GM12878 (cell line): Measurements from ENCODE around the gene ESRRB.

Experiments used
- MXI1 ChIP-seq: fragments of 150-350 bp; IDR thresholded peaks from 2 replicates; pipeline ENCODE4 v1.6.1; 2011; ENCODE audit warnings: low read depth, mild to moderate bottlenecking, inconsistent platforms, low read length, improper control_type of control experiment
- PAX8 ChIP-seq: fragments of 450-650 bp; IDR thresholded peaks from 2 replicates; pipeline ENCODE4 v1.6.1; 2017; ENCODE audit warnings: mild to moderate bottlenecking, moderate library complexity
- RFX5 ChIP-seq: IDR thresholded peaks from 2 replicates; pipeline ENCODE4 v1.6.1; 2011; ENCODE audit warnings: low read depth, low read length, improper control_type of control experiment
- SMC3 ChIP-seq: IDR thresholded peaks from 2 replicates; pipeline ENCODE4 v1.6.1; 2011; ENCODE audit warnings: low read length, improper control_type of control experiment, borderline replicate concordance
- YY1 ChIP-seq: IDR thresholded peaks from 2 replicates; pipeline ENCODE4 v1.6.1; 2011; ENCODE audit warnings: low read depth, mild to moderate bottlenecking, low read length
- ZBED1 ChIP-seq: IDR thresholded peaks from 2 replicates; pipeline ENCODE4 v1.6.1; 2016; ENCODE audit warnings: borderline replicate concordance
- TF ChIP-seq, protein P1 (sequence below): fragments of 450-650 bp; IDR thresholded peaks from 2 replicates; pipeline ENCODE4 v1.6.1; 2016; ENCODE audit warnings: mild to moderate bottlenecking
- TF ChIP-seq, protein P2 (sequence below): fragments of 450-650 bp; IDR thresholded peaks from 2 replicates; pipeline ENCODE4 v1.6.1; 2018; ENCODE audit warnings: mild to moderate bottlenecking, low read depth, moderate library complexity; ENCODE audit not compliant: partially characterized antibody
- TF ChIP-seq, protein P3 (sequence below): IDR thresholded peaks from 2 replicates; pipeline ENCODE4 v1.6.1; 2011; ENCODE audit warnings: mild to moderate bottlenecking, low read depth, low read length, moderate library complexity; ENCODE audit not compliant: insufficient replicate concordance
- TF ChIP-seq, protein P4 (sequence below), 3 experiments: IDR thresholded peaks in 2 of 3; conservative IDR thresholded peaks in 1 of 3; 2 replicates each; pipeline ENCODE4 v1.5.1; 2011; ENCODE audit warnings: low read depth in 3 of 3, low read length in 3 of 3, mild to moderate bottlenecking in 3 of 3, control low read depth in 2 of 3, moderate library complexity in 2 of 3, inconsistent platforms in 1 of 3, mixed read lengths in 1 of 3; ENCODE audit not compliant: control insufficient read depth in 2 of 3, insufficient read depth in 1 of 3; ENCODE audit errors: extremely low read depth in 1 of 3
- TF ChIP-seq, protein P5 (sequence below): fragments of 450-650 bp; formaldehyde crosslinking; IDR thresholded peaks from 2 replicates; pipeline ENCODE4 v1.4.0; 2020; ENCODE audit warnings: mild to moderate bottlenecking, moderate library complexity

DNA sequence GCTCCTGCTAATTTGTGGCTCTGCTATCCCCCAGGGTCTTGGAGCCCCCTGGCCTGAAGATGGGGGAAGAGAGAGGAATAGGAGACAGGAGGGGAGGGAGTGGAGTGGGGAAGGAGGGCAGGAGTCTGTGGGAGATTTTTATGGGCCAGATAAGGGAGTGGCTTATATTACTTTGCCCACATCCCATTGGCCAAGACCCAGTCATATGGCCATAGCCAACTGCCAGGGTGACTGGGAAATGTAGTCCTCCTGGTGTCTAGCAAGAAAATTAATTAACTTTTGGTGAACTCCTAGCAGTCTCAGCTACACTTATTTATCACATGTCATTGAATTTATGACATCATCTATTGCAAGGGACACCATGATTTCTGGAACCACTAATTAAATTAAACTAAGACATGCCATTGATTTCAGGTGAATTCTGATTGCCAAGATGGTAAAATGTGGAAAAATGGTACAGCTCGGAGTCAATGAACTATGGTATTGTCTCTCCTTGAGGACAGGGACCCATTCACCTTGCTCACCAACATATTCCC lies 50.3 kb downstream of the ESRRB start:
- TF ChIP-seq, protein P1, sequence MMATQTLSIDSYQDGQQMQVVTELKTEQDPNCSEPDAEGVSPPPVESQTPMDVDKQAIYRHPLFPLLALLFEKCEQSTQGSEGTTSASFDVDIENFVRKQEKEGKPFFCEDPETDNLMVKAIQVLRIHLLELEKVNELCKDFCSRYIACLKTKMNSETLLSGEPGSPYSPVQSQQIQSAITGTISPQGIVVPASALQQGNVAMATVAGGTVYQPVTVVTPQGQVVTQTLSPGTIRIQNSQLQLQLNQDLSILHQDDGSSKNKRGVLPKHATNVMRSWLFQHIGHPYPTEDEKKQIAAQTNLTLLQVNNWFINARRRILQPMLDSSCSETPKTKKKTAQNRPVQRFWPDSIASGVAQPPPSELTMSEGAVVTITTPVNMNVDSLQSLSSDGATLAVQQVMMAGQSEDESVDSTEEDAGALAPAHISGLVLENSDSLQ: no peak
- TF ChIP-seq, protein P2, sequence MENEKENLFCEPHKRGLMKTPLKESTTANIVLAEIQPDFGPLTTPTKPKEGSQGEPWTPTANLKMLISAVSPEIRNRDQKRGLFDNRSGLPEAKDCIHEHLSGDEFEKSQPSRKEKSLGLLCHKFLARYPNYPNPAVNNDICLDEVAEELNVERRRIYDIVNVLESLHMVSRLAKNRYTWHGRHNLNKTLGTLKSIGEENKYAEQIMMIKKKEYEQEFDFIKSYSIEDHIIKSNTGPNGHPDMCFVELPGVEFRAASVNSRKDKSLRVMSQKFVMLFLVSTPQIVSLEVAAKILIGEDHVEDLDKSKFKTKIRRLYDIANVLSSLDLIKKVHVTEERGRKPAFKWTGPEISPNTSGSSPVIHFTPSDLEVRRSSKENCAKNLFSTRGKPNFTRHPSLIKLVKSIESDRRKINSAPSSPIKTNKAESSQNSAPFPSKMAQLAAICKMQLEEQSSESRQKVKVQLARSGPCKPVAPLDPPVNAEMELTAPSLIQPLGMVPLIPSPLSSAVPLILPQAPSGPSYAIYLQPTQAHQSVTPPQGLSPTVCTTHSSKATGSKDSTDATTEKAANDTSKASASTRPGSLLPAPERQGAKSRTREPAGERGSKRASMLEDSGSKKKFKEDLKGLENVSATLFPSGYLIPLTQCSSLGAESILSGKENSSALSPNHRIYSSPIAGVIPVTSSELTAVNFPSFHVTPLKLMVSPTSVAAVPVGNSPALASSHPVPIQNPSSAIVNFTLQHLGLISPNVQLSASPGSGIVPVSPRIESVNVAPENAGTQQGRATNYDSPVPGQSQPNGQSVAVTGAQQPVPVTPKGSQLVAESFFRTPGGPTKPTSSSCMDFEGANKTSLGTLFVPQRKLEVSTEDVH: no peak
- no peak for TF ChIP-seq MXI1
- no peak for TF ChIP-seq PAX8
- TF ChIP-seq YY1: no peak
- TF ChIP-seq ZBED1: no peak
- no peak for TF ChIP-seq RFX5
- TF ChIP-seq, protein P3, sequence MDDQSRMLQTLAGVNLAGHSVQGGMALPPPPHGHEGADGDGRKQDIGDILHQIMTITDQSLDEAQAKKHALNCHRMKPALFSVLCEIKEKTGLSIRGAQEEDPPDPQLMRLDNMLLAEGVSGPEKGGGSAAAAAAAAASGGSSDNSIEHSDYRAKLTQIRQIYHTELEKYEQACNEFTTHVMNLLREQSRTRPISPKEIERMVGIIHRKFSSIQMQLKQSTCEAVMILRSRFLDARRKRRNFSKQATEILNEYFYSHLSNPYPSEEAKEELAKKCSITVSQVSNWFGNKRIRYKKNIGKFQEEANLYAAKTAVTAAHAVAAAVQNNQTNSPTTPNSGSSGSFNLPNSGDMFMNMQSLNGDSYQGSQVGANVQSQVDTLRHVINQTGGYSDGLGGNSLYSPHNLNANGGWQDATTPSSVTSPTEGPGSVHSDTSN: no peak
- TF ChIP-seq, protein P4, sequence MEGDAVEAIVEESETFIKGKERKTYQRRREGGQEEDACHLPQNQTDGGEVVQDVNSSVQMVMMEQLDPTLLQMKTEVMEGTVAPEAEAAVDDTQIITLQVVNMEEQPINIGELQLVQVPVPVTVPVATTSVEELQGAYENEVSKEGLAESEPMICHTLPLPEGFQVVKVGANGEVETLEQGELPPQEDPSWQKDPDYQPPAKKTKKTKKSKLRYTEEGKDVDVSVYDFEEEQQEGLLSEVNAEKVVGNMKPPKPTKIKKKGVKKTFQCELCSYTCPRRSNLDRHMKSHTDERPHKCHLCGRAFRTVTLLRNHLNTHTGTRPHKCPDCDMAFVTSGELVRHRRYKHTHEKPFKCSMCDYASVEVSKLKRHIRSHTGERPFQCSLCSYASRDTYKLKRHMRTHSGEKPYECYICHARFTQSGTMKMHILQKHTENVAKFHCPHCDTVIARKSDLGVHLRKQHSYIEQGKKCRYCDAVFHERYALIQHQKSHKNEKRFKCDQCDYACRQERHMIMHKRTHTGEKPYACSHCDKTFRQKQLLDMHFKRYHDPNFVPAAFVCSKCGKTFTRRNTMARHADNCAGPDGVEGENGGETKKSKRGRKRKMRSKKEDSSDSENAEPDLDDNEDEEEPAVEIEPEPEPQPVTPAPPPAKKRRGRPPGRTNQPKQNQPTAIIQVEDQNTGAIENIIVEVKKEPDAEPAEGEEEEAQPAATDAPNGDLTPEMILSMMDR (IDR thresholded peaks at IDR 0.05 in 2 of 3, conservative IDR thresholded peaks at IDR 0.05 in 1 of 3; ENCODE audit: control insufficient read depth in 2 of 3, extremely low read depth in 1 of 3, insufficient read depth in 1 of 3, low read depth in 3 of 3, low read length in 3 of 3): no peak
- TF ChIP-seq SMC3: no peak
- TF ChIP-seq, protein P5, sequence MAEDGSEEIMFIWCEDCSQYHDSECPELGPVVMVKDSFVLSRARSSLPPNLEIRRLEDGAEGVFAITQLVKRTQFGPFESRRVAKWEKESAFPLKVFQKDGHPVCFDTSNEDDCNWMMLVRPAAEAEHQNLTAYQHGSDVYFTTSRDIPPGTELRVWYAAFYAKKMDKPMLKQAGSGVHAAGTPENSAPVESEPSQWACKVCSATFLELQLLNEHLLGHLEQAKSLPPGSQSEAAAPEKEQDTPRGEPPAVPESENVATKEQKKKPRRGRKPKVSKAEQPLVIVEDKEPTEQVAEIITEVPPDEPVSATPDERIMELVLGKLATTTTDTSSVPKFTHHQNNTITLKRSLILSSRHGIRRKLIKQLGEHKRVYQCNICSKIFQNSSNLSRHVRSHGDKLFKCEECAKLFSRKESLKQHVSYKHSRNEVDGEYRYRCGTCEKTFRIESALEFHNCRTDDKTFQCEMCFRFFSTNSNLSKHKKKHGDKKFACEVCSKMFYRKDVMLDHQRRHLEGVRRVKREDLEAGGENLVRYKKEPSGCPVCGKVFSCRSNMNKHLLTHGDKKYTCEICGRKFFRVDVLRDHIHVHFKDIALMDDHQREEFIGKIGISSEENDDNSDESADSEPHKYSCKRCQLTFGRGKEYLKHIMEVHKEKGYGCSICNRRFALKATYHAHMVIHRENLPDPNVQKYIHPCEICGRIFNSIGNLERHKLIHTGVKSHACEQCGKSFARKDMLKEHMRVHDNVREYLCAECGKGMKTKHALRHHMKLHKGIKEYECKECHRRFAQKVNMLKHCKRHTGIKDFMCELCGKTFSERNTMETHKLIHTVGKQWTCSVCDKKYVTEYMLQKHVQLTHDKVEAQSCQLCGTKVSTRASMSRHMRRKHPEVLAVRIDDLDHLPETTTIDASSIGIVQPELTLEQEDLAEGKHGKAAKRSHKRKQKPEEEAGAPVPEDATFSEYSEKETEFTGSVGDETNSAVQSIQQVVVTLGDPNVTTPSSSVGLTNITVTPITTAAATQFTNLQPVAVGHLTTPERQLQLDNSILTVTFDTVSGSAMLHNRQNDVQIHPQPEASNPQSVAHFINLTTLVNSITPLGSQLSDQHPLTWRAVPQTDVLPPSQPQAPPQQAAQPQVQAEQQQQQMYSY (CRISPR knock-in tag): no peak
